Coronary artery (tissue), 2 donors: ENCODE measurements around the gene HDAC7.
A peak's percentile ranks its signal among the peaks of the same experiment; 100 is the strongest.

Source experiments
- DNase-seq: peaks from one replicate; pipeline ENCODE4 v3.0.0-alpha.2; 2017; ENCODE audit warnings: low spot score
- H3K27ac ChIP-seq, 2 donors: fragments of 200-600 bp; sonication (generic); one replicate each; pipeline ENCODE4 v1.5.1; 2016 to 2019
- H3K4me3 ChIP-seq: fragments of 200-600 bp; sonication (generic); 2 replicates; pipeline ENCODE4 v1.5.1; 2016; ENCODE audit warnings: mild to moderate bottlenecking, moderate library complexity
- CTCF ChIP-seq: fragments of 200-600 bp; sonication (generic); IDR thresholded peaks from one replicate; pipeline ENCODE4 v1.5.1; 2019; ENCODE audit warnings: antibody characterized with exemption

Gene HDAC7

GRCh38 chr12:47769234-47770085 is 50.2 kb downstream of the HDAC7 start:
- no peak overlapping the region for H3K4me3 ChIP-seq
- H3K27ac ChIP-seq = peak overlapping the region in 1 of 2 donors; percentile 11
- TF ChIP-seq CTCF = no peak
- no peak for DNase-seq

DNA sequence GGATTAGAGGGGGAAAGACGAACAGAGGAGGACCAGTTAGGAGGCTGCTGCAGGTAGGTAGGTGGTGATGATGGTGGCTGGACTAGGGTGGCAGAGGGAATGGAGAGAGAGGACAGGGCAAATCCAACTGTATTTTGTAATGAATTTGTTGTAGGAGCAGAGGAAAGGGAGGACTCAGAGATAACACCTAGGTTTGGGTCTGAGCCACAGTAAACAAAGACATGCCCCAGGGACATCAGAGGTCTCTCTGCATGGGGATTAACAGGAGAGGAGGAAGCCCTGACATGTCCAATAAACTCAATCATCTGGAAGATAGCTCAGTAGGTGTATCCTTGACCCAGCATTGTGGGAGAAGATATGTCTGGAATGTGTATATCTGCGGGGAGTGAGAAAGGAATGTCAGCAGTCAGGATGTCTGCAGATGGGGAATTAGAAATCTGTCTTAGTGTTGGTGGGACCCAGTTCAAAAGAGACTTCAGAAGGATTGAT is 51.3 kb downstream of the HDAC7 start:
- DNase-seq = no peak
- no peak for TF ChIP-seq CTCF
- Histone ChIP-seq H3K27ac (no peak overlapping the region), H3K4me3 (no peak overlapping the region)

DNA sequence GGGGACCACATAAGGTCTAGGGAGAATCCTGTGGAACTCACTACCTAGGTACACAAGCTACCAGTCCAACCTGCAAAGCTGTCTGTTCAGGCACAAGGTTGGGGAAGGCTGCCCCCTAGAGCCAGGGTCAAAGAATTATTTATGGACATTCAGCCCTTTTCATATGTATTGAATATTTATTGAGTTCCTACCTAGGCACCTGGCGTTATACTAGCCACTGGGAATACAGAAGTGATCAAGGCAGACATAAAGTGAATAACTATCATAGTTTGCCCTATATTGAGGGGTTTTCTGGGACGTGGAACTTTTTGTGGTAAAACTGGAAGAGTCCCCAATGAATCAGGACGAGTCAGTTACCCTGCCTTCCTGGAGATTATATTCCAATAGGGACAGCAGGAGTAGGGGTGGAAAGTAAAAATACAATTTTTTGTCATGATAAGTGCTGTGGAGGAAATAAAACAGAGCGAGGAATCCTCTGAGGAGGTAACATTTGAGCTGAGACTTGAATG is 52.4 kb downstream of the HDAC7 start:
- peak; percentile 37 for TF ChIP-seq CTCF
- DNase-seq = no peak
- Histone ChIP-seq H3K4me3 (no peak overlapping the region), H3K27ac (no peak overlapping the region)

GRCh38 chr12:47766502-47767215 is 53.0 kb downstream of the HDAC7 start:
- no peak for DNase-seq
- Histone ChIP-seq H3K27ac (no peak overlapping the region), H3K4me3 (no peak overlapping the region)
- TF ChIP-seq CTCF = no peak

DNA sequence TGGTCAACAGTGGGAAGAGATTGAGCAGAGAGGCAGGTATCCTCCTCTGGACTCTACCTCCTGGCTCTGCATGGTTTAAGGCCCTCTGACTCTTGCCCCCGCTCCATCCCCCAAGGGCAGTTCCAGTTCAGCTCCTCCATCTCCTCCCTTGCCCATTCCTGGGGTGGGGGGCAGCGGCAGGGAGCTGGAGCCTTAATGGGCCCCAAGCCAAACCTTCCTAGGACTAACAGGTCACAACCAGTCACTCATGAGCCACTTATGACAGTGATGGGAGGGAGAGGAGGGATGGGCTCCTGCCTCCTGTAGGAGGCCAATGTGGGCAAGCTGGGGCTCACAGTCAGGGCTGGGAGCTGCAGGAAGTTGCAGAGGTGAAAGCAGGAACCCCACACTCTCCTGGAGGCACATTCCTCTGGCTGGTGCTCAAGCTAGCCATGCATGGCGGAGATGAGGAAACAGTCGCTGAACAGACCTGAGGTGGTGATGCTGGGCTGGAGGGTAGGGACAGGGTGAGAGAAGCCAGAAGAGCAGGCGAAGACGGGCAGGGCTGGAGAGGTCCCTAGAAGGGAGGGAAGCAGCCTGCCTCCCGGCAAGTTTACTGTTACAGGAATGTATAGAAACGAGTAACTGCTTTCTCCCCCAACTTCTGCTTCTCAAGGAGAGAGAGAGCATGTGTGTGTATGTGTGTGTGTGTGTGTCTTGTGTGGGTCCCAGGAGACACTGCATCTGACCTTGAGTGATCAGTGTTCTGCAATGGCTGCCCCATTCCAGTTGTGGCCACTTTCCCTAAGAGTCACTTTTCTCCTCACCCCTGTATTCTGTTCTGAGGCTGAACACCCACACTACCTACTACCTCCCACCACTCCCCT is 56.0 kb downstream of the HDAC7 start:
- DNase-seq = no peak
- Histone ChIP-seq H3K4me3 (no peak overlapping the region), H3K27ac (no peak overlapping the region)
- TF ChIP-seq CTCF = no peak

DNA sequence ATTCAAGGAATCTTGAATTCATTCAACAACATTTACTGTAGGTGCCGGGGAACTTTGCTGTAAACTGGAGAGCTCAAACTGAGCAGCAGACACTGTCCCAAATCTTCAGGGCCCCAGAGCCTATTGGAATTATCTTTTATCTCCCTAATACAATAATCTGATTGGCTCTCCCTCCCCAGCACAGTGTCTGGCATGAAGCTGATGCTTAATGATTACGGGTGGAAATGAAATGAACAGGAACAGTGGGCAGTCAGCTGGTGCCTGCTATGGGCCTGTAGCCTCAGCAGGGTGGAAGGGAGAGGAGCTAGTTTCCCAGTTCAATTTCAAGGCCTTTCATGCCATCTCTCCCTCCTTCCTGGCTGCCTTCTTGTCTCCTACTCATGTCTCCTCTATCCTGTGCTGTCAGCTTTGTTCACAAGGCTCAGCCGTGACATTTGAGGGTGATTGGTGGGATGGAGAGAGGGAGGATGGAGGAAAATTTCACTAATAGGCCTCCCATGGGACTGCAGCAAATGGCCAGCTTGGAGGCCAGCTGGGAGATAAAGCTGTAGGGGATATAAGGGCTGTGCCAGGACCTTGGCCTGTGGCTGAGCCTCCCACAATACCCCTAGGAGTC is 56.7 kb downstream of the HDAC7 start:
- DNase-seq = no peak

More for the DNA sequence above, 56.7 kb downstream of the HDAC7 start:
- no peak for TF ChIP-seq CTCF
- H3K4me3 ChIP-seq = no peak overlapping the region
- peak overlapping the region in 1 of 2 donors; percentile 14 for H3K27ac ChIP-seq
